ENCODE results near the gene CAMK2D.

The CAMK2D gene

GRCh38 chr4:113565702-113566012 lies 195.9 kb downstream of the CAMK2D start:
- no peak for DNase-seq (ENCODE audit: extremely low read depth, low read depth)
- no peak for TF ChIP-seq CTCF (IDR thresholded peaks at IDR 0.05; ENCODE audit: low read depth, low read length, missing control alignments)
- H3K4me3 ChIP-seq (replicated peaks; ENCODE audit: low read depth, low read length): no peak overlapping the region

GRCh38 chr4:113564493-113564892 lies 197.0 kb downstream of the CAMK2D start:
- no peak for TF ChIP-seq CTCF (IDR thresholded peaks at IDR 0.05; ENCODE audit: low read depth, low read length, missing control alignments)
- no peak for DNase-seq (ENCODE audit: extremely low read depth, low read depth)
- no peak overlapping the region for H3K4me3 ChIP-seq (replicated peaks; ENCODE audit: low read depth, low read length)

GRCh38 chr4:113563691-113564378 lies 197.7 kb downstream of the CAMK2D start:
- no peak for TF ChIP-seq CTCF (IDR thresholded peaks at IDR 0.05; ENCODE audit: low read depth, low read length, missing control alignments)
- no peak for DNase-seq (ENCODE audit: extremely low read depth, low read depth)
- H3K4me3 ChIP-seq (replicated peaks; ENCODE audit: low read depth, low read length): no peak overlapping the region

DNA sequence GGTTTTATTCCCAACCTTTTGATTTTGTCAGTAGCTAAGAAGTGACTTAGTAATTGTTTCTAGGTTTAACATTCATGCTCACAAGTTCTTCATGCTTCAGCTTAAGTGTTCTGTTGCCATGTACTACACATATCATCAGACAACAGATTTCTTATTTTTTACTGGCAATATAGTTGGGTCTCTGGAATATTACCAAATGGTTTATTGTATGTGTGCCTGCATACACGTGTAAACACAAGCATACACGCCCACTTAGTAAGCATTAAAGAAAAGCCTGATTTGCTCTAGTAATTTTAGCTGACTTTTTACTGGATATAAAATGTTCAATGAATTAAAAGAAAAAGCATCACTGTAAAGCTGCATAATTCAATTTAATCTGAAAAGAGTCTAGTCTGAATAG lies 199.8 kb downstream of the CAMK2D start:
- no peak for DNase-seq (ENCODE audit: extremely low read depth, low read depth)
- no peak for TF ChIP-seq CTCF (IDR thresholded peaks at IDR 0.05; ENCODE audit: low read depth, low read length, missing control alignments)
- H3K4me3 ChIP-seq (replicated peaks; ENCODE audit: low read depth, low read length): no peak overlapping the region

DNA sequence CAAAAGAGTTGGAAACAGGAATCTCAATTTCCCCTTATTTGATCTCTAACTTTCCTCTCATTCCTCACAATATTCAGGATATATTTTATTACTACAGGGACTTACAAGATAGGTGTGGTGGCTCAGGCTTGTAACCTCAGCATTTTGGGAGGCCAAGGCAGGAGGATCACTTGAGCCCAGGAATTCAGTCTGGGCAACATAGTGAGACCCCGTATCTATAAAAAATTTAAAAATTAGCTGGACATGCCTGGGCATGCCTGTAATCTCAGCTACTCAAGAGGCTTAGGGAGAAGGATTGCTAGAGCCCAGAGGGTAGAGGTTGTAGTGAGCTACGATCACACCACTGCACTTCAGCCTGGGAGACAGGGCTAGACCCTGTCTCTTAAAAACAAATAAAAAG lies 200.4 kb downstream of the CAMK2D start:
- DNase-seq (ENCODE audit: extremely low read depth, low read depth): no peak

DNA sequence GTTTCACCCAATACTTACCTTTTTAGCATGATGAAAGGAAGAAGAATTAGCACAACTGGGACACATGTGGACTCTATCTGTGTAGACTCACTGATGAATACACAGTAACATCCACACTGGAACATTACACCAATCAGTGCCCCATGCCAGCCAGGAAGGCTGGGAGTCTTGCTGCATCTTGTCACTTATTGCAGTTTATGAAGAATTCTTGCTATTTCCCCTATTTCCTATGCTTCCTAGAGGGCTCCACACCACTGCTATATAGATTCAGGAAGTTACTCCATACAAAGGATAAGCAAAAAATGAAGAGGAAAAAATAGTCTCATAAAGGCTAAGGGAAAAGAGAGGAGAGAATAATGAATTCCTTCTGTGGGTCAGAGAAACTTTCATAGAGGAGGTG lies 201.0 kb downstream of the CAMK2D start:
- H3K4me3 ChIP-seq (replicated peaks; ENCODE audit: low read depth, low read length): no peak overlapping the region
- no peak for DNase-seq (ENCODE audit: extremely low read depth, low read depth)
- TF ChIP-seq CTCF (IDR thresholded peaks at IDR 0.05; ENCODE audit: low read depth, low read length, missing control alignments): no peak

More for the DNA sequence above, 200.4 kb downstream of the CAMK2D start:
- no peak for TF ChIP-seq CTCF (IDR thresholded peaks at IDR 0.05; ENCODE audit: low read depth, low read length, missing control alignments)
- H3K4me3 ChIP-seq (replicated peaks; ENCODE audit: low read depth, low read length): no peak overlapping the region

GRCh38 chr4:113559947-113560346 lies 201.6 kb downstream of the CAMK2D start:
- no peak for DNase-seq (ENCODE audit: extremely low read depth, low read depth)
- no peak overlapping the region for H3K4me3 ChIP-seq (replicated peaks; ENCODE audit: low read depth, low read length)
- no peak for TF ChIP-seq CTCF (IDR thresholded peaks at IDR 0.05; ENCODE audit: low read depth, low read length, missing control alignments)
